ENCODE data around the gene ZP4. TPM values are rescaled to one million over a fixed set of nuclear protein-coding genes. Genes with fewer than 3 reads are reported as not detected.

The ZP4 gene
- total RNA-seq, 6 experiments from 2014 or later, result not detected

GRCh38 chr1:237895630-237896029 is 4.9 kb upstream of the ZP4 start:
- intact Hi-C loops (cut with DNase I), result no loop called here
- ATAC-seq (no peak), DNase-seq (no peak)
- H3K27me3 ChIP-seq, result no peaks in the 10 kb centered on the region
- H3K27ac ChIP-seq, result no peak overlapping the region
- no peak overlapping the region for H3K4me3 ChIP-seq
- H3K9me3 ChIP-seq, result no peaks in the 10 kb centered on the region
- TF ChIP-seq, protein P1, sequence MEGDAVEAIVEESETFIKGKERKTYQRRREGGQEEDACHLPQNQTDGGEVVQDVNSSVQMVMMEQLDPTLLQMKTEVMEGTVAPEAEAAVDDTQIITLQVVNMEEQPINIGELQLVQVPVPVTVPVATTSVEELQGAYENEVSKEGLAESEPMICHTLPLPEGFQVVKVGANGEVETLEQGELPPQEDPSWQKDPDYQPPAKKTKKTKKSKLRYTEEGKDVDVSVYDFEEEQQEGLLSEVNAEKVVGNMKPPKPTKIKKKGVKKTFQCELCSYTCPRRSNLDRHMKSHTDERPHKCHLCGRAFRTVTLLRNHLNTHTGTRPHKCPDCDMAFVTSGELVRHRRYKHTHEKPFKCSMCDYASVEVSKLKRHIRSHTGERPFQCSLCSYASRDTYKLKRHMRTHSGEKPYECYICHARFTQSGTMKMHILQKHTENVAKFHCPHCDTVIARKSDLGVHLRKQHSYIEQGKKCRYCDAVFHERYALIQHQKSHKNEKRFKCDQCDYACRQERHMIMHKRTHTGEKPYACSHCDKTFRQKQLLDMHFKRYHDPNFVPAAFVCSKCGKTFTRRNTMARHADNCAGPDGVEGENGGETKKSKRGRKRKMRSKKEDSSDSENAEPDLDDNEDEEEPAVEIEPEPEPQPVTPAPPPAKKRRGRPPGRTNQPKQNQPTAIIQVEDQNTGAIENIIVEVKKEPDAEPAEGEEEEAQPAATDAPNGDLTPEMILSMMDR (IDR thresholded peaks at IDR 0.05), result no peak
- TF ChIP-seq POLR2A (IDR thresholded peaks at IDR 0.05), result no peak
- H3K36me3 ChIP-seq, result no peaks in the 10 kb centered on the region
- H3K4me1 ChIP-seq, result no peaks in the 10 kb centered on the region

GRCh38 chr1:237894131-237894530 is 3.4 kb upstream of the ZP4 start:
- intact Hi-C loops (cut with DNase I), result no loop called here
- H3K36me3 ChIP-seq, result no peaks in the 10 kb centered on the region
- TF ChIP-seq, protein P1 (IDR thresholded peaks at IDR 0.05), result no peak
- TF ChIP-seq POLR2A (IDR thresholded peaks at IDR 0.05), result no peak
- ATAC-seq (no peak), DNase-seq (no peak)
- no peak overlapping the region for H3K4me3 ChIP-seq
- no peaks in the 10 kb centered on the region for H3K4me1 ChIP-seq
- no peak overlapping the region for H3K27ac ChIP-seq
- WGBS (ENCODE audit: insufficient coverage, low coverage, low lambda C conversion rate, missing lambda C conversion rate), result 91% methylated on average over 3 of the region's 3 CpGs
- no peaks in the 10 kb centered on the region for H3K27me3 ChIP-seq
- H3K9me3 ChIP-seq, result no peaks in the 10 kb centered on the region

DNA sequence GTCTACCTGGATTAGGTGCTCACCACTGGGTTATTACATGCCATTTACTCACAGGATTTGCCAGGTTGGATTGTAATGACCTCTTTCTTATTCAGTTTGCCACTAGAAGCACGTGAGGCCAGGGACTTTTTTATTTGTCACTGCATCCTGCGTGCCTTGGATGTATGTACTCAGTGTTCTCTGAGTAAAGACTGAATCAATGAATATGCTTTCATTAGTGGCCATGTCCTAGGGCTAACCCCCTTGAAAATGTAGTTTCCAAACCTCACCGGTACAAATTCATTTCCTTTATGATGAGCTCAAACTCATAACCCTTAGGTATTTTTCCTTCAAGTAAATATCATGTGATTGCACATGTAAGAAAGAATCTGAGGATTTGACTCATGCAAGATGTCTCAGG is 1.3 kb upstream of the ZP4 start:
- ATAC-seq (no peak), DNase-seq (no peak)
- WGBS (ENCODE audit: insufficient coverage, low coverage, low lambda C conversion rate, missing lambda C conversion rate), result 62% methylated on average over 3 of the region's 3 CpGs
- no peaks in the 10 kb centered on the region for H3K36me3 ChIP-seq
- H3K27ac ChIP-seq, result no peak overlapping the region
- H3K9me3 ChIP-seq, result no peaks in the 10 kb centered on the region
- TF ChIP-seq POLR2A (IDR thresholded peaks at IDR 0.05), result no peak
- TF ChIP-seq, protein P1 (IDR thresholded peaks at IDR 0.05), result no peak
- intact Hi-C loops (cut with DNase I), result no loop called here
- H3K27me3 ChIP-seq, result no peaks in the 10 kb centered on the region
- H3K4me3 ChIP-seq, result no peak overlapping the region
- H3K4me1 ChIP-seq, result no peaks in the 10 kb centered on the region

DNA sequence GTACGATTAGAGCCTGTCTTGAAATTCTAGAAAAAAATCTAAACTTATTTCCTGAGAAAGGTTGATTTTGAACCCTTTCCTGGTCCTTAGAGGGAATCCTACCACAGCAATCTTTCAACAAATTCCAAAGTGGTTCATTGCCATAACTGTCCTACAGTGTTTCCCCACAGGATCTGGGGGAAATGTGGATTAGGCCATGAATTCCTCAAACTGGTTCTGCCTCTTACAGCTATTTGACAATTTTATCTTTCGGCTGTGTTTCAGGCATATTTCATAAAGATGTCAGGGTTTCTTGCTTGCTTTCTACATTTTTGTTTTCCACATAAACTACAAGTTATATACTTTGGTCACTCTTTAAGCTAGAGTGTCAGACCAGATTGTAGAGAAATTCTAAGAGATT is 544 bp upstream of the ZP4 start:
- ATAC-seq (no peak), DNase-seq (no peak)
- WGBS (ENCODE audit: insufficient coverage, low coverage, low lambda C conversion rate, missing lambda C conversion rate), result 53% methylated on average over 2 of the region's 2 CpGs
- H3K36me3 ChIP-seq, result no peaks in the 10 kb centered on the region
- no peaks in the 10 kb centered on the region for H3K4me1 ChIP-seq
- H3K9me3 ChIP-seq, result no peaks in the 10 kb centered on the region
- TF ChIP-seq, protein P1 (IDR thresholded peaks at IDR 0.05), result no peak
- no peak for TF ChIP-seq POLR2A (IDR thresholded peaks at IDR 0.05)
- no peak overlapping the region for H3K4me3 ChIP-seq
- no peaks in the 10 kb centered on the region for H3K27me3 ChIP-seq
- H3K27ac ChIP-seq, result no peak overlapping the region
- intact Hi-C loops (cut with DNase I), result no loop called here

DNA sequence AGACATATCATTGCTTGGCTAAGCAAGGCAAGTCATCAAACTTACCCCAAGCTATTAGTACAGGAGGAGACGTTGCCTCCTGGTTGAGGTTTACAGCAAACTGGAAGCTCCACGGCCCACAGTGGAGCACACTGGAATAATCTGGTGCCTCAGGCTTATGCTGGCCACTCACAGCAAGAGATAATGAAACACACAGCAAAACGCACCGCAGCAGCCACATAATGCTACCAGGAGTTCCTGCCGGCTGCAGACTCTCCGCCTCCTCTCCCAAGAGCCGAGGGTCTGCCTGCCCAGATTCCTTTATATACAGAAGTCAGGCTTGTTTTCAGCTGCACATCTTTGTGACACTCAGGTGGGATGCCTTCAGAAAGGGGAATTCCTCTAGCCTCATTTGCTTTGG is 306 bp downstream of the ZP4 start:
- DNase-seq (no peak), ATAC-seq (no peak)
- H3K4me3 ChIP-seq, result no peak overlapping the region
- H3K4me1 ChIP-seq, result no peaks in the 10 kb centered on the region
- no peak overlapping the region for H3K27ac ChIP-seq
- H3K27me3 ChIP-seq, result no peaks in the 10 kb centered on the region
- intact Hi-C loops (cut with DNase I), result no loop called here
- TF ChIP-seq, protein P1 (IDR thresholded peaks at IDR 0.05), result no peak
- TF ChIP-seq POLR2A (IDR thresholded peaks at IDR 0.05), result no peak
- H3K9me3 ChIP-seq, result no peaks in the 10 kb centered on the region
- H3K36me3 ChIP-seq, result no peaks in the 10 kb centered on the region
- 47% methylated on average over 3 of the region's 7 CpGs for WGBS (ENCODE audit: insufficient coverage, low coverage, low lambda C conversion rate, missing lambda C conversion rate)
